Stomach (tissue), 19 donors: ENCODE data around the gene DMRTC1. TPM values are rescaled to one million over a fixed set of nuclear protein-coding genes. Genes with fewer than 3 reads are reported as not detected.
"Not testable (repeated sequence)": the region's sequence is repeated elsewhere in the genome, so short reads cannot be mapped to it uniquely, and the experiment has no call there.

Experiments used
- DNase-seq, 2 donors: peaks; one replicate each; pipeline versions ENCODE4 v3.0.0 to v3.0.0-alpha.2; 2013 to 2019
- H3K27ac ChIP-seq, 5 donors: fragments of 200-600 bp in 4 of 5; sonication (generic) in 4 of 5; one replicate each; pipeline ENCODE4 v1.5.1; 2013 to 2019; ENCODE audit warnings: mild to moderate bottlenecking in 1 of 5, moderate library complexity in 1 of 5
- H3K27me3 ChIP-seq, 3 donors: fragments of 200-600 bp; sonication (generic); one replicate each; pipeline ENCODE4 v1.5.1; 2017 to 2019; ENCODE audit warnings: mixed run types in 1 of 3
- H3K36me3 ChIP-seq, 4 donors: fragments of 200-600 bp; sonication (generic); 1 replicate in 3 of 4; 2 replicates in 1 of 4; pipeline ENCODE4 v1.5.1; 2016 to 2019
- H3K4me1 ChIP-seq, 4 donors: fragments of 200-600 bp; sonication (generic); one replicate each; pipeline ENCODE4 v1.5.1; 2016 to 2019
- H3K4me3 ChIP-seq, 4 donors: fragments of 200-600 bp; sonication (generic) in 3 of 4; one replicate each; pipeline ENCODE4 v1.5.1; 2016 to 2019; ENCODE audit warnings: mild to moderate bottlenecking in 1 of 4
- H3K9me3 ChIP-seq, 4 donors: fragments of 200-600 bp; sonication (generic); one replicate each; pipeline ENCODE4 v1.5.1; 2016 to 2019
- WGBS, 5 donors: extraction: QIAGEN DNeasy Blood & Tissue Kit in 3 of 5; methylation state at CpG; one replicate each; pipeline versions ENCODE4 v1.1.5 to v1.1.7; 2013 to 2018; 5-methylcytosine and 5-hydroxymethylcytosine counted together
- intact Hi-C: fragments of 100-400 bp; cut with DNase I; formaldehyde crosslinking; loops from one replicate; pipeline ENCODE4 v1.15.1; 2023; ENCODE audit warnings: low total_unique reads
- long read RNA-seq, 10 donors: transcript quantifications; one replicate each; lab custom pipeline, GENCODE V29; 2026
- polyA plus RNA-seq, 3 donors: library from polyadenylated mRNA; stranded (reverse); fragments of 200-250 nt; gene quantifications; one replicate each; pipeline ENCODE4 v1.2.3, GENCODE V29; 2013
- total RNA-seq, 5 donors: library from RNA; depleted of rRNA; stranded (reverse); fragments of >200 nt; gene quantifications; one replicate each; pipeline versions ENCODE4 v1.1.0 to v1.2.3, GENCODE V29; 2014 to 2016
- donor health status: healthy with polysubstance abuse.
- donor health status: Bipolar disorder and iron deficiency.
- donor health status: healthy.

DMRTC1 gene
- 10 to 100 TPM in 1 of 5 donors, not detected in 4; 30.3 TPM for total RNA-seq
- not detected for polyA plus RNA-seq
- long read RNA-seq, donor 1 = 0 reads
- long read RNA-seq, donor 2 = 0 reads
- long read RNA-seq, donor 3 = 0 reads
- long read RNA-seq, donor 4 = 0 reads
- long read RNA-seq, donor 5 = 0 reads
- long read RNA-seq, donor 6 = 0 reads
- long read RNA-seq, donor 7 = 0 reads
- long read RNA-seq, donor 8 = 0 reads
- long read RNA-seq, donor 9 = 0 reads
- long read RNA-seq, donor 10 = 0 reads

GRCh38 chrX:72943819-72944169 is at the start of gene DMRTC1:
Gene DMRTC1 (minus strand): TSS chrX:72943837. CDS start chrX:72875694, 68,143 bp downstream.
- no CpG with 5 or more reads among the region's 15 CpGs for WGBS, 5 donors
- H3K4me3 ChIP-seq, H3K27me3 ChIP-seq, H3K27ac ChIP-seq, H3K9me3 ChIP-seq, intact Hi-C loops, H3K36me3 ChIP-seq, DNase-seq, H3K4me1 ChIP-seq: not testable (repeated sequence)

GRCh38 chrX:72980894-72981469 is 37.3 kb upstream of the DMRTC1 start:
- intact Hi-C loops, H3K27me3 ChIP-seq, H3K4me1 ChIP-seq, H3K36me3 ChIP-seq, DNase-seq, H3K4me3 ChIP-seq, H3K9me3 ChIP-seq, H3K27ac ChIP-seq: not testable (repeated sequence)
- WGBS, 5 donors = 46 to 64% (median 49%) methylated on average over 3 to 5 of the region's 5 CpGs

- H3K4me1 ChIP-seq, intact Hi-C loops, H3K27me3 ChIP-seq, H3K27ac ChIP-seq, H3K9me3 ChIP-seq, H3K4me3 ChIP-seq, H3K36me3 ChIP-seq, DNase-seq: not testable (repeated sequence)
- WGBS, 5 donors = no CpG with 5 or more reads among the region's 7 CpGs
Measured at GRCh38 chrX:72974885-72975284, 31.2 kb upstream of the DMRTC1 start.

GRCh38 chrX:72971859-72972258 is 28.2 kb upstream of the DMRTC1 start:
- H3K27ac ChIP-seq, H3K4me1 ChIP-seq, DNase-seq, H3K4me3 ChIP-seq, intact Hi-C loops, H3K9me3 ChIP-seq, H3K36me3 ChIP-seq, H3K27me3 ChIP-seq: not testable (repeated sequence)
- no CpG with 5 or more reads among the region's 5 CpGs for WGBS, 5 donors

- H3K27me3 ChIP-seq, H3K9me3 ChIP-seq, intact Hi-C loops, H3K36me3 ChIP-seq, H3K4me1 ChIP-seq, H3K4me3 ChIP-seq, DNase-seq, H3K27ac ChIP-seq: not testable (repeated sequence)
- no CpG with 5 or more reads among the region's 9 CpGs for WGBS, 5 donors
Measured at GRCh38 chrX:72959971-72960370, 16.3 kb upstream of the DMRTC1 start.

- no CpG with 5 or more reads among the region's 44 CpGs for WGBS, 5 donors
Measured at GRCh38 chrX:72943035-72943818, 410 bp downstream of the DMRTC1 start.

GRCh38 chrX:72942272-72942671 is 1.4 kb downstream of the DMRTC1 start:
- H3K4me1 ChIP-seq, DNase-seq, H3K27ac ChIP-seq, H3K4me3 ChIP-seq, intact Hi-C loops, H3K27me3 ChIP-seq, H3K9me3 ChIP-seq, H3K36me3 ChIP-seq: not testable (repeated sequence)
- WGBS, 5 donors = no CpG with 5 or more reads among the region's 6 CpGs

More at GRCh38 chrX:72943035-72943818, 410 bp downstream of the DMRTC1 start:
- H3K9me3 ChIP-seq, H3K4me3 ChIP-seq, H3K36me3 ChIP-seq, H3K27me3 ChIP-seq, intact Hi-C loops, DNase-seq, H3K4me1 ChIP-seq, H3K27ac ChIP-seq: not testable (repeated sequence)

- WGBS, 5 donors = no CpG with 5 or more reads among the region's 15 CpGs
- intact Hi-C loops, DNase-seq, H3K36me3 ChIP-seq, H3K4me3 ChIP-seq, H3K27ac ChIP-seq, H3K4me1 ChIP-seq, H3K9me3 ChIP-seq, H3K27me3 ChIP-seq: not testable (repeated sequence)
Measured at GRCh38 chrX:72937906-72938305, 5.7 kb downstream of the DMRTC1 start, which contains the start of gene FAM236A. Gene FAM236A (plus strand): TSS chrX:72938206. CDS start chrX:72938263, 57 bp downstream.

- H3K27me3 ChIP-seq, H3K4me3 ChIP-seq, DNase-seq, H3K9me3 ChIP-seq, intact Hi-C loops, H3K36me3 ChIP-seq, H3K4me1 ChIP-seq, H3K27ac ChIP-seq: not testable (repeated sequence)
- WGBS, 5 donors = no CpG with 5 or more reads among the region's 8 CpGs
Measured at GRCh38 chrX:72936882-72937455, 6.7 kb downstream of the DMRTC1 start.

GRCh38 chrX:72936455-72936854 is 7.2 kb downstream of the DMRTC1 start:
- H3K27me3 ChIP-seq, H3K9me3 ChIP-seq, H3K36me3 ChIP-seq, DNase-seq, H3K4me3 ChIP-seq, intact Hi-C loops, H3K4me1 ChIP-seq, H3K27ac ChIP-seq: not testable (repeated sequence)
- WGBS, 5 donors = no CpG with 5 or more reads among the region's 7 CpGs

- H3K9me3 ChIP-seq, H3K4me3 ChIP-seq, DNase-seq, H3K4me1 ChIP-seq, H3K27me3 ChIP-seq, H3K27ac ChIP-seq, H3K36me3 ChIP-seq, intact Hi-C loops: not testable (repeated sequence)
- no CpG with 5 or more reads among the region's 1 CpG for WGBS, 5 donors
Measured at GRCh38 chrX:72932283-72932682, 11.4 kb downstream of the DMRTC1 start.

- H3K9me3 ChIP-seq, H3K27ac ChIP-seq, intact Hi-C loops, H3K27me3 ChIP-seq, H3K36me3 ChIP-seq, H3K4me3 ChIP-seq, DNase-seq, H3K4me1 ChIP-seq: not testable (repeated sequence)
- 81 to 90% (median 82%) methylated on average over 2 to 3 of the region's 5 CpGs; no CpG with 5 or more reads in 2 of the 5 donors for WGBS, 5 donors
Measured at GRCh38 chrX:72916096-72916495, 27.5 kb downstream of the DMRTC1 start.
